HG02973 (cell line): ENCODE measurements around the gene SUN3.
A peak's percentile ranks its signal among the peaks of the same experiment; 100 is the strongest.

Experiments used
- ATAC-seq: cut with Tn5 transposase; IDR thresholded peaks from one replicate; pipeline ENCODE4 v1.9.1; 2021; ENCODE audit warnings: moderate library complexity; ENCODE audit not compliant: unreplicated experiment

The SUN3 gene

DNA sequence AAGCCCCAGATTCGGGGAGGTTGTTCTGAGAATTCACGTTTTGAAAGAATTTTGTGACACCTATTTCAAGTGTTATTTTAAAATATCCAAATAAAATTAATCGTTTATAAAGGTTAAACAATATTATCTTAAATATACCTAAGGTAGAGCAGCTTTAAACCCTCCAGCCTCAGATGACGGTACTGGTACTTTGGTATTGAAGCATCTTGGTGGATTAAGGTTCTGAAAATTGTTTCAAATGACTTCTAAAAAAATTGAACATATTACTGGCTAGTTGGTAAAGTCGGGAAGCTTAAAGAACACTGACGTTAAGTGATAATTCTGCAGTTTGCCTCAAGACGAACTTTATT, 49.1 kb downstream of the SUN3 start:
- no peak for ATAC-seq

DNA sequence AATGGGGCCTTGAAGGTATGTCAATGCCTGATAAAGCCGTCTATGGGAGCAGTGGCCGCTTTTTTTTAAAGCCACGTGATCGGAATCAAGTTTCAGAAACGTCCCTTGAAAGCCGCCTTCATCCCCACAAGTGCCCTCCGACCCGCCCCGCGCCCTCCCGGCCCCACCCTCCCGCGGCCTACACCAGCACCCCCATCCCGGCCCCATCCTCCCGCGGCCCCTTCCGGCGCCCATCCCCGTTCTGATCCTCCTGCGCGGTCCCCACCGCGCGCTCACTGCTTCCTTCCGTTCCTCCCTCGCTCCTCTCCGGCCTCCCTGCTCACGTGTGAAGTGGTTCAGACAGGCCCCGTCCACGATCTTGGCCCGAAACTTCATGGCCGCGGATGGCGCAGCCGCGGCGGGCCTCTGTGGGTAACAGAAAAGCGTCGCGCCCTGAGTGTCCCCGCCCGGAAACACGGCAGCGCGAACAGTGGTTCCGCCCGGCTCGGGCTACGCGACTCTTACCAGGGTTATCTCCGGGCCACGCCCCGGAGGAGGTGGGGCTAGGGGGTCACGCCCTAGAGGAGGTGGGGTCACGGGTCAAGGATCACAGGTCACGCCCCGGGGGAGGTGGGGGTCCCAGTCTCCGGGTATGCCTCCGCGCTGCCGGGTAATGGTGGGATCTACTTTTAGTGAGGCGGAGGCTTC, 49.6 kb downstream of the SUN3 start, which contains the start of gene HUS1:
TSS of gene HUS1 (minus strand) at position 471 of the 687 bp plus-strand sequence. CDS start at position 375, 96 bp downstream.
- ATAC-seq: peak; percentile 99

DNA sequence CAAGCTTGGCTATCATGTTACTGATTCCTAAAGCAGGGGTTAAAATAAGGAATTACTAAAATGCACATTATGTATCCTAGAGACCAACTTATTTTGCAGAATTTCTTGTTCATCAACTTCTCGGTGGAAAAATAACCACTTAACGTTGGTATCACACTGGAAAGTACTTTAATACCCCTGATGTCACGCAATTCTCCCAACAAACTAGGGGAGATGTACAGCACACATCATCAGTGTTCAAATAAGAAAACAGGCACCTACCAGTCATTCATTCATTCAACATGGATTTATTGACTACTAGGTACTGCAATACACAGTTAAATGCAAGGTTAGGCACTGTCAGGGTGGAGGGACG, 50.1 kb downstream of the SUN3 start:
- ATAC-seq: no peak

DNA sequence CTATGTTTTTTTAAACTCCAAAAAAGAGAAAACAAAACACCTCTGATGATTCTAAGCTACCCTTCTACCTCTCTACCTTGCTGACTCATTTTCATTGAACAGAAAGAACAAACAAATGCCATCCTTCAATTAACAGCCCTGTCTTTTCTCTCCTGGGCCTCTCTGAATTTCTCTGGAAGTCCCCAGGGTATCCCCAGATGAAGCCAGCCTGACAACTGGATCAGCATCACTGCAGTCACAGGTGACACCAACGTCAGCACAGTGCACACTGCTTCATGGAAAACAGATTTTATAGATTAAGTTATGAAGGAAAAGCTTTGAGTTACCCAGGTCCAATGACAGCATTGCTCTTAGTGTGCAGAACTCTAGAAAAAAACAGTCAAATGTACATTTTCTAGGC, 55.2 kb downstream of the SUN3 start:
- ATAC-seq: no peak

DNA sequence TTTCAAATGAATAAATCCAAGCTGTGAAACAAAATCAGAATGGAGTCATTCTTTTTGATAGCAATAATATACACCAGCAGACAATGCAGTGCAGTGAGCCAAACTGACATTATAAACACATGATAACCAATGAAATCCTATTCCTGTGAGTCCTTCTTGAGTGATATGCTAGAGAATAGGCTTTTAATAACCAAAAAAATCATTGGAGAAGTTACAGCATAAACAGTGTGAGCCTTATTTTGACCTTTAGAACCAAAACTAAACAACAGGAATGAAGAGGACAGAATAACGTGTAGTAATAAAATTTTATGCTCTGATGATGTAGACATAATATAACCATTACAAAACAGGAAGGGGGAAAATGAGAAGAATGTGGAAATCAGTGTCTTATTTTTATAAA, 58.1 kb downstream of the SUN3 start:
- ATAC-seq: no peak

DNA sequence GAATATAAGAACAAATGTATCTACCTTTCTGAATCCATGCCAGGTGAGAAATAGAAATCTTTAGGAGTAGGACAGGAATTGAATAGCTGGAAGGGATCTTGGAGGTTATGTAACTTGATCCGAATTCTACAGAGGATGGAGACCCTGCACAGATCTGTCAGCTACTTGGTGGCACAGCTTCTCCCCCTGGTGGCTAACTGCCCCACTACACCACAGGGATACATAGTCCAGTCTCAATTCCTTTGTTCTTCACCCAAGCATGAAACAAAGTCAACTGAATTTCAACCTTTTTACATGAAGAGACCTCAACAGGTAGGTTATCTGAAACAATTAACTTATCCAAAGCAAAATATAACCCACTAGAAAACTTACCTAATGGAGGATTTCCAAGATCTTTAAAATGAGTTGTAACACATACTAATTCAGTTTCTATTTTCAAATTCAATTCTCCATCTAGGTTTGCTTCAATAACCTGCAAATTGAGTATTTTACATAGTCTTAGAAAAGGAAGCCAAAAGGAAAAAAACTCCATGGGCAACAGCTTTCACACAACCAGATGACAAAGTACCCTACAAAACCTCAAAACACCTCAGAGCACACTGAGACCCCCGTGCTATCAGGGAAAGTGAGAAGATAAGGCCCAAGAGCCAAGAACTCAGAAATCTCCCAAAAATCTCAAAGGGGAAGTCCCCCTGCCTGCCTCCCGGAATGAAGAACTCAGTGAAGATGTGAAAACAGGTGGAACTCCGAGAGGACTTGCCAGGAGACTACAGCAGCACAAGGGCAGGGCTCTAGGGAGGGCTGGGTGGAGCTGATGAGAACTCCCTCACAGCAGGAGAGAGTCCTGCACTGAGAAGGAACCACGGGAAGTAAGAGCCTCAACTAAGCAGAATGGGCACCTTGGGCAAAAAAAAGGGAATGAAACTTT, 59.8 kb downstream of the SUN3 start:
- ATAC-seq: peak; percentile 76

DNA sequence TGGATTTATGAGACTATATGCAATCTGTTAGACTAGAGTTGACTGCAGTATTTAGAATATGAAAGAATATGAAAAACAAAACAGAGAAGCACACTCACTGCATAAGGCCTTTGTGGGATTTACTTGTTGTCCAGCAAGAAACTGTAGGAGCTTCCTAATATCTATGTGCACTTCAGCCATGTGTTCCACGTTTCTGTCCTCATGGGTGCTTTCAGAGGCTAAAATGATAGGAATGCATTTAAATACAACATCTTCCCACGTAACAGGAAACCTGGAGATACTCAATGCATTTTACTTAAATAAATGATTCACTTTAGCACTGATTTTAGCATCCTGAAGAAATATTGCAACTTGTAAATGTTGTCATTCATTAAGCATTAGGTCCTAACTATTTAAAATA, 61.2 kb downstream of the SUN3 start:
- no peak for ATAC-seq

DNA sequence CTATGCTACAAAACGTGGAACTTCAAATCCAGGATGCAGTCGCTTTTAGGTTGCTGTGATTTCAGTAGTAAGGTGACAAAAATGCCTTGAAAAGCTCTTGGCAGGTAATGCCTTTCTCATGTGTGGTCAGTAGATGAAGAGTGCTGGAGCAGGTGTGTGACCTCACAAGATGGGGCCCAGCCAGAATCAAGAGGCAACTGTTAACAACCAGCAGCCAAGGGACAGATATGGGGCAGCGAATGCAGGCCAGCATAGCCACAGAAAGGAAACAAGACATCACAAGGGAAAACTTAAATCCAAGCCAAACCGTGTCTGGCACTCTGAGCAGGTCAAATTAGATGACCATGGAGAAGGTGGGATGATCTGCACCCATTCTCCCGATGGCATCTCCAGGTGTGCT, 61.8 kb downstream of the SUN3 start:
- no peak for ATAC-seq

DNA sequence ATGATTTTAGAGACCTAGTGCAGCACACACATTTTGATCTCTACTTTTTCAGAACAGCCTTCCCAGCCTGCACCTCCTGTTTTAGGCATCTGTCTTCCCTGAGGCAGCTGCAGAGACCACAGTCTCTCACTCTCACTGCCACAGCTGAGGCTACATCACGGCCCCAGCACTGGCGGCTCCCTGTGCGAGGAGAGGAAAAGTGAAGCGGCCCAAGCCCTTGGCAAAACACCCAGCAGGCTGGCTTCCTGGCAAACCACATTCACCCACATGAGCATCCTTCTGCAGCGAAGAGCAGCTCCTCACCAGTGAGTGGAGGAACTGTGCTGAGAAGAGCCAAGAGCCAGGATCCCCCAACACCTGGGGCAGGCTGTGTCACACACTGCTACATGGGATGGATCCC, 63.5 kb downstream of the SUN3 start:
- ATAC-seq: no peak

DNA sequence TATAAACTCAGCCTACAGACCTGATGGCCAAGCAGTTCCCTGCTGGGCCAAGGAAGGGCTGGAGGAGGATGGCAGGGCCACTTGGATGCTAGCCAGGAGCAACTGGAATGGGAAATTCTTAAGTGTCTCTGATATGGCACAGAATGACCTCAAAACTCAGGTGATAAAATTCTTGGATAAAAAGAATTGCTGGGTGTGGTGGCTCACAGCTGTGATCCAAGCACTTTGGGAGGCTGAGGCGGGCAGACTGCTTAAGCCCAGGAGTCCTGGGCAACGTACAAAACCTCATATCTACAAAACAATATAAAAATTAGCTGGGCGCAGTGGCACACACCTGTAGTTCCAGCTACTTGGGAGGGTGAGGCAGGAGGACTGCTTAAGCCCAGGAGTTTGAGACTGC, 66.6 kb downstream of the SUN3 start:
- no peak for ATAC-seq

DNA sequence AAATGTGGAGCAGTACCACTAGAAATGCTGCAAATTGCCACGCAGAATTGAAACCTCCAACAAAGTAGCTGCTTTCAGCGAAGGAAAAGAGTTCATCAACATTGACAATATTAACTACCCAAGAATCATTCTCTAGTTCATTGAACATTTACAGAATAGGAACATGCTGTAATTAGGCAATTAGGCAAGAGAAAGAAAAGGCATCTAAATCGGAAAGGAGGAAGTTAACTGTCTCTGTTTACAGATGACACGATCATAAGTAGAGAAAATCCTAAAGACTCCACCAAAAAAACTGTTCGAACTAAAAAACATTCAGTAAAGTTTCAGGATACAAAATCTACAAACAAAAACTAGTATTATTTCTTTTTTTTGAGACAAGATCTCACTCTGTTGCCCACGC, 71.8 kb downstream of the SUN3 start:
- no peak for ATAC-seq

DNA sequence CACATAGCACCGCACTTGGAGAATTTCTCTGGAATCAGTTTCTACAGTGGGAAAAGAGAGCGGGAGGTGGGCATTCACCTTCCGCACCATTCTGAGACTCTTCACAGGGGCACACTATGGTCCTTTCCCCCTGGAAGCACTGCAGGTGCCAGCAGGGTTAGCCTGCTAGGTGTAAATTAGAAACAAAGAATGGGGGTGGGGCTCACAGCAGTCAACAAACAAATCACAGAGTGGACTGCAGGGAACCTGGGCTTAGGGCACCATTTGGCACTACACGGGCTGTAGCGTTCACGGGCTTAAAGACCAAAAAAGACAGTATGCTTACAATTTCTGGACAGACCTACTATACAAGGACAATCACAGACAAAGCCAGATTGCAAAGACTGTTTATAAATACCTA, 72.7 kb downstream of the SUN3 start:
- ATAC-seq: no peak

DNA sequence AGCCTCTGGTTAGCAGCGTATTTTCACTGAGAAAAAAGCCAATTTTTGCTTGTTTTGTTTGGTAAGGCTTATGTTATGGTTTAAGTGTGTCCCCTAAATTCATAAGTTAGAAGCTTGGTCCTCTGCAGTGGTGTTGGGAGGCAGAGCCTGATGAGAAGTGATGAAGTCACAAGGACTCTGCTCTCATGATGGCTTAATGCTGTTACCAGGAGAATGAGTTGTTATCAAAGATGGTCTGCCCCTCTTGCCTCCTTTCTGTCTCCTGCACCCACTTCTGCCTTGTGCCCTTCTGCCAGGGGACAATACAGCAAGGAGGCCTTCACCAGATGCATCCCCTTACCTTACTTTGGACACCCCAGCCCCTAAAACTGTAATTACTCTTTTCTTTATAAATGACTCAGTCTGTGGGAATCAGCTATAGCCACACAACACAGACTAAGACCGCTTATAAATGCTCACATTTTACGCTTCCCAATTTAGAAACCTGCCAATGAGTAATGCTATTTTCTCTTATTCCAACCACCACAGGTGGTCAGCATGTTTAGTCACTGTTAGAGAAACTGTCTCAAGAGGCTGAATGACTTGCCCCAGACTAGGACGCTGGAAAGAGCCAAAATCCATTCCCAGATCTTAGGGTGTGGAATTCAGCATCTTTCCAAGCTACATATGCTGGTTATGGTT, 74.5 kb downstream of the SUN3 start:
- ATAC-seq: no peak

DNA sequence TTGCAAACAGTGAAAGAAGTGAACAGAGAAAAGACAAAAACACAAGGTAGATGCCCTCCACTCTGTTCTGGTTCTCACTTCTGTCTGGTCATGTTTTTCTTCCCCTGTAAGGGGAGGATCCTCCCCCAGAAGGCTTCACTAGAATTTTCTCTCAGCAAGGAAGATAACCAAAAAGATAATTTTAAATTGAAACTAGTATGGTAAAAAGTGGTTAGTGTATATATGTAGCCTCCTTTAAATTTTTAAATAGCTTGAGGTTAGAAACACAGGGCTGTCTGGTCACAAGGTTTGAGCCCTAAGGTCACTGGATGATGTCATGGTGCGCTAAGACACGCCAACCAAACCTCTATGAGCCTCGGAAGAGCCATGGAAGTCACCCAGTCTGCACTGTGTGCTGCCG, 75.1 kb downstream of the SUN3 start:
- ATAC-seq: peak; percentile 43

DNA sequence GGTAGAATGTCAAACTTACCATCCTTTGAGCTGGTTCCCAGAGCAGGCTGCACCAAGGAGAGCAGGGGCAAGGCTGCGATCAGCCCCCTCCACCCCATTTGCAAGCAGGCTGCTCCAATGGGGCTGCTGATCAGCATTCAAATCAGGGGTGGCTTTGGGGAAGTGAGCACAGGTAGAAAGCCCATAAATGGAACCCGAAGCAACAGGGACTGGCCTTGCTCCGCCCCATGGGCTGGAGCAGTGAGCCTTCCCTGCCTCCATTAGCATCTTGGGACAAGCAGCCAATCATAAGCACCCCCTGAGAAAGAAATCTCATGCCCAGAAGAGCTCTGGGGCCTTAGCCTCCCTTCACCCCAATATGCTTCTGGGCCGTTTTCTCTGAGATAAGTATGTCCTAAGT, 76.7 kb downstream of the SUN3 start:
- ATAC-seq: no peak

DNA sequence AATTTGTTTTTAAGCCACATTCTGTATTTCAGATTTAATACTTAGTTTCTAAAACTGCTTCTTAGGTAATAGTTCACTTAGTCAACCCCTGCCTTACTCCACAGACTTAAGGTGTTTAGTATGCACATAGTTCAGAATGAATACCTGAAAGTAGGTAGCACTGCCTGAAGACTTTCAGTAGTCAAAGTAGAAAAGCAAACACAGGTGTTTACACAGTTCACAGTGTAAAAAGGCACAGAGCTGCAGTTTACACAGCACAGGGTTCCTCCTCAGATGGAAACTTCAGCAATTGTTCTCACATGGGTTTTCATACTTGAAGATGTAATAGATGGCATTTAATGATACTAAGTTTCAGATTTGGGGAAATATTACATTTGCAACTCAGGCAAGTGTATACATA, 77.5 kb downstream of the SUN3 start:
- ATAC-seq: no peak

DNA sequence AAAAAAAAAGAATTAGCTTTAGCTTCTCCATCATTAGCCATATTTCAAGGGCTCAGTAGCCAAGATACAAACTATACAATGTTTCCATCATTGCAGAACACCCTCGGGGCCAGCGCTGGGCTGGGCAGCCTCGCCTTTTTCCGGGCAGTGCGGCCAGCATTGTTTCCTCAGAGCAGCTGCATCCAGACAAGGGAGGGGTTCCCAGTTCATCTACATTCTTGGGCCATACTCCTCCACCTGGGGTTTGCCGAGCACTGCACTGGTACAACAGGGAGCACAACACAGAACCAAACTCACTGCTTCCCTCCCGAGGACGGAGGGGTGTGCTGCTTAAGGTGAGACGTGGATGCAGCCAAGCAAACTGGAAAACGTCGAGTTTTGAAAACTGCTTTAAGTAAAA, 78.2 kb downstream of the SUN3 start:
- no peak for ATAC-seq

DNA sequence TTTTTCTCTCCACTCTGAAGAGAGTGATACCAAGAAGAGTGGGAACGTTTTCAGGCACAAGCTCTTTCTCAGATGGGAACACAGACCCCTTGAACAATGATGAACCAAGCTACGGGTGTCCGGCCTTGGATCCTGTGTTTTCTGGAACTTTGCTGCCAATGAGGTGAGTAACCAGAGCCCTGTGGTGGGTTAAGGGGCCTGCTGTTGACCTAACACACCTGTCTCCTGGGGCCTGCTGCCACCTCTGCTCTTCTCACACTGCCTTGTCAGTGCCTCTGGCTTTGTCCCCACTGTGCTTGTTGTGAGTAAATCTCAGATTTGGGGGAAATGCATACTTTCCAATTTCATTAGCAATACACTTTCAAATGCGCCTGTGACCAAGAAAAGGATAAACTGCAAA, 79.2 kb downstream of the SUN3 start:
- no peak for ATAC-seq

DNA sequence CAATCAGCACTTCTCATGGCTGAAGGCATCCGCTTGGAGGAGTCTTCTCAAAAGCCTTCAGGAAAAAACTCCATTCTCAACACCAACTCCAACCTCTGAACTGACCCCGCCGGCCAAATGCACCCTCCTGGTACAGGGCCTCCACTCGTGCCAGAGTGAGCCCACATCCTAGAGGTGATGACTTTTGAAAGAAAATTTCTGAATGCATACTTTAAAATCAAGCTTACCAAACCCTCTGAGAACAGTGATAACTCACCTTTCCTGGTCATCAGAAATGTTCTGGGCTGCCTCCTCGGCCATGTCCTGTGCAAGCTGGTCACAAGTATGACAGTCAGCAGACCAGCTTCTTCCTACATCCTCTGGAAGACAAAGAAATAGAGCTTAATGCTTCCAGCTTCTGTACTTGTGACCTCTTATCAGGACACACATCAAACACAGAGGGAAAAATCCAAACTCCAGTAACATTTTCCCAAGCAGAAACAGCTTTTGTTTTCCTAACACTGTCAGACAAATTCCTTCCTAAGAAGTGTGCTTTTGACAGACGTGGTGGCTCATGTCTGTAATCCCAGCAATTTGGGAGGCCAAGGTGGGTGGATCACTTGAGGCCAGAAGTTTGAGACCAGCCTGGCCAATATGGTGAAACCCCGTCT, 80.6 kb downstream of the SUN3 start, which contains the start of gene PKD1L1:
TSS of gene PKD1L1 (minus strand) at position 326 of the 650 bp plus-strand sequence. CDS start at position 300, 26 bp downstream.
- no peak for ATAC-seq

DNA sequence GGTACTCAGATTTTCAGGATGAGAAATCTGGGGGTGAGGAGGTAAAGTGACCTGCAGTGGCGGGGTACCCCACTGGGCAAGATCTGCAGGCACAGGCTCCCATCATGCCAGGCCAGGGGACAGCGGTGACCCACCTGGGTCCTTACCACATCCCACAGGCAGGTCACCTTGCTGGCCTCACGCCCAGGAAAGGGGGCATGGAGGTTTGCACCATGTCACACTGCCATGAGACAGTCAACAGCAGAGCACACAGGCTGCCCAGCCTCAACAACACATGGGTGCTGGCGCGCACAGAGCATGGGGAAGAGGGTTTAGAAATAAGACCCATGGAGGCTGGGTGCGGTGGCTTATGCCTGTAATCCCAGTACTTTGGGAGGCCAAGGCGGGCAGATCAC, 81.6 kb downstream of the SUN3 start:
- no peak for ATAC-seq
